ENCODE measurements around the gene POLR1C. TPM values are rescaled to one million over a fixed set of nuclear protein-coding genes. Genes with fewer than 3 reads are reported as not detected.
"Not testable (repeated sequence)": the region's sequence is repeated elsewhere in the genome, so short reads cannot be mapped to it uniquely, and the experiment has no call there.

Gene POLR1C, protein sequence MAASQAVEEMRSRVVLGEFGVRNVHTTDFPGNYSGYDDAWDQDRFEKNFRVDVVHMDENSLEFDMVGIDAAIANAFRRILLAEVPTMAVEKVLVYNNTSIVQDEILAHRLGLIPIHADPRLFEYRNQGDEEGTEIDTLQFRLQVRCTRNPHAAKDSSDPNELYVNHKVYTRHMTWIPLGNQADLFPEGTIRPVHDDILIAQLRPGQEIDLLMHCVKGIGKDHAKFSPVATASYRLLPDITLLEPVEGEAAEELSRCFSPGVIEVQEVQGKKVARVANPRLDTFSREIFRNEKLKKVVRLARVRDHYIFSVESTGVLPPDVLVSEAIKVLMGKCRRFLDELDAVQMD
- 100 to 1,000 TPM in 1 of 4 donors, 10 to 100 TPM in 3; 22.5 to 104 (median 31.5) TPM for total RNA-seq

DNA sequence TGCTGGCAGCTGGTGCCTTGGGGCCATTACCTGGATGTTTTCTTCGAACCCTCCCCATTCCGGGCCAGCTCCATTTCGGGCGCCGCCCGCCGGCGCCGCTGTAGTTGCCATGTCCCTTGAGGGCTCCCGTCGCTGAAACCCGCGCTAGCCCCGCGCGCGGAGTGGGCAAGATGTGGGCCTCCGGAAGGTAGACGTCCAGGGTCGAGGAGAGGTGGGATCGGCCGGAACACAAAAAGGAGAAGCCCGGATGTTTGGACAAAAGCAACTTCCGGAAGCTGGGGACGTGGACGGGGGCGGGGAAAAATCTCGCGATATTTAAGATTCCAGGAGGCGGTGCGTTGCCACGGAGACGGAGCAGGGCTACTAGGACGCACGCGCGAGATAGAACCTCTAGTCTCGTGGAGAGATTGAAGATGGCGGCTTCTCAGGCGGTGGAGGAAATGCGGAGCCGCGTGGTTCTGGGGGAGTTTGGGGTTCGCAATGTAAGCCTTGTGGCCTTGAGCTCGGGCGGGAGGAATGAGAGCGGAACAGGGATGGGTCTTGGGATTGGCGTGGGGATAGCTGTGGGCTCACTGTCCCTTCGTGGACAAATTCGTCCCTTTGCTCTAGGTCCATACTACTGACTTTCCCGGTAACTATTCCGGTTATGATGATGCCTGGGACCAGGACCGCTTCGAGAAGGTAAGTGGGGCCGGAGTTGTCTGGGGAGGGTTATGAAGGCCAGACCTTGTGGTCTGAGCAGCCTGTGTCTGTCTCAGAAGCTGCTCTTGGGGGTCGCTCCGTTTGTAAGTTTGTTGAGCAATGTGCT, at the start of gene POLR1C, which contains the start of gene YIPF3:
TSS of gene POLR1C (plus strand) at position 393 of the 808 bp plus-strand sequence. CDS start at position 414, 21 bp downstream.
TSS of gene YIPF3 (minus strand) at position 230 of the 808 bp plus-strand sequence. CDS start at position 111, 119 bp downstream.
- TF ChIP-seq, protein P1, sequence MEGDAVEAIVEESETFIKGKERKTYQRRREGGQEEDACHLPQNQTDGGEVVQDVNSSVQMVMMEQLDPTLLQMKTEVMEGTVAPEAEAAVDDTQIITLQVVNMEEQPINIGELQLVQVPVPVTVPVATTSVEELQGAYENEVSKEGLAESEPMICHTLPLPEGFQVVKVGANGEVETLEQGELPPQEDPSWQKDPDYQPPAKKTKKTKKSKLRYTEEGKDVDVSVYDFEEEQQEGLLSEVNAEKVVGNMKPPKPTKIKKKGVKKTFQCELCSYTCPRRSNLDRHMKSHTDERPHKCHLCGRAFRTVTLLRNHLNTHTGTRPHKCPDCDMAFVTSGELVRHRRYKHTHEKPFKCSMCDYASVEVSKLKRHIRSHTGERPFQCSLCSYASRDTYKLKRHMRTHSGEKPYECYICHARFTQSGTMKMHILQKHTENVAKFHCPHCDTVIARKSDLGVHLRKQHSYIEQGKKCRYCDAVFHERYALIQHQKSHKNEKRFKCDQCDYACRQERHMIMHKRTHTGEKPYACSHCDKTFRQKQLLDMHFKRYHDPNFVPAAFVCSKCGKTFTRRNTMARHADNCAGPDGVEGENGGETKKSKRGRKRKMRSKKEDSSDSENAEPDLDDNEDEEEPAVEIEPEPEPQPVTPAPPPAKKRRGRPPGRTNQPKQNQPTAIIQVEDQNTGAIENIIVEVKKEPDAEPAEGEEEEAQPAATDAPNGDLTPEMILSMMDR (IDR thresholded peaks at IDR 0.05) = no peak
- ATAC-seq (ENCODE audit: low FRiP score) (peak; percentile 90), DNase-seq (ENCODE audit: low spot score) (peak; percentile 90)

- DNase-seq (ENCODE audit: low spot score); ATAC-seq (ENCODE audit: low FRiP score): not testable (repeated sequence)
These were observed 49.6 kb upstream of the POLR1C start for GRCh38 chr6:43467265-43467664.

DNA sequence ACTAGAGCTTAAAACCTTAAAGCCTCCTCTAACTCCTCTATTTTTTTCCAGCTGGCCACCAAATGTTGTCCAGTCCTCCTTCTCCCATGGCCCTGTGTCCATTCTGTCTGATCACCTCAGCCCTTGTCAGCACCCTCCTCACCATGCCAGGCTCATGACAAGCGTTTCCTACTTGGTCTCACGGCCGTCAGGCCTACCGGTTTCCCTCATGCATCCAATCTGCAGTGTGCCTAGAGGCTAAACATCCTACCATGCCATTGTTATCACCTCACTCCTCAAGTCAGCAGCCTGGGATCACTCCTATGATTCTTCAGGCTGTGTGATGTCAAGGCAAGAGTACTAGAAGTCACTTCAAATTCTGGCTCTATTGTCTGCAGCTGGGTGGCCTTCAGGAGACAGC, 49.1 kb upstream of the POLR1C start:
- TF ChIP-seq, protein P1 (IDR thresholded peaks at IDR 0.05) = no peak
- ATAC-seq (ENCODE audit: low FRiP score) = no peak
- no peak for DNase-seq (ENCODE audit: low spot score)

GRCh38 chr6:43468240-43468639, 48.6 kb upstream of the POLR1C start:
- TF ChIP-seq, protein P1 (IDR thresholded peaks at IDR 0.05) = no peak
- ATAC-seq (ENCODE audit: low FRiP score) = no peak
- no peak for DNase-seq (ENCODE audit: low spot score)

- DNase-seq (ENCODE audit: low spot score) (no peak), ATAC-seq (ENCODE audit: low FRiP score) (no peak)
- TF ChIP-seq, protein P1 (IDR thresholded peaks at IDR 0.05) = no peak
These were observed 47.9 kb upstream of the POLR1C start for GRCh38 chr6:43468748-43469681.

GRCh38 chr6:43469947-43470346, 46.9 kb upstream of the POLR1C start:
- ATAC-seq (ENCODE audit: low FRiP score) (no peak), DNase-seq (ENCODE audit: low spot score) (no peak)
- TF ChIP-seq, protein P1 (IDR thresholded peaks at IDR 0.05) = no peak

Measured in omental fat pad (tissue), 4 donors.